ENCODE measurements around the gene CBX1. TPM values are rescaled to one million over a fixed set of nuclear protein-coding genes. Genes with fewer than 3 reads are reported as not detected.

CBX1 gene
- total and polyA plus RNA-seq, 2 of the 13 experiments (the other 11 are each of a cell fraction or from before 2014, with no cell fraction given), result 17.8 to 108 TPM

DNA sequence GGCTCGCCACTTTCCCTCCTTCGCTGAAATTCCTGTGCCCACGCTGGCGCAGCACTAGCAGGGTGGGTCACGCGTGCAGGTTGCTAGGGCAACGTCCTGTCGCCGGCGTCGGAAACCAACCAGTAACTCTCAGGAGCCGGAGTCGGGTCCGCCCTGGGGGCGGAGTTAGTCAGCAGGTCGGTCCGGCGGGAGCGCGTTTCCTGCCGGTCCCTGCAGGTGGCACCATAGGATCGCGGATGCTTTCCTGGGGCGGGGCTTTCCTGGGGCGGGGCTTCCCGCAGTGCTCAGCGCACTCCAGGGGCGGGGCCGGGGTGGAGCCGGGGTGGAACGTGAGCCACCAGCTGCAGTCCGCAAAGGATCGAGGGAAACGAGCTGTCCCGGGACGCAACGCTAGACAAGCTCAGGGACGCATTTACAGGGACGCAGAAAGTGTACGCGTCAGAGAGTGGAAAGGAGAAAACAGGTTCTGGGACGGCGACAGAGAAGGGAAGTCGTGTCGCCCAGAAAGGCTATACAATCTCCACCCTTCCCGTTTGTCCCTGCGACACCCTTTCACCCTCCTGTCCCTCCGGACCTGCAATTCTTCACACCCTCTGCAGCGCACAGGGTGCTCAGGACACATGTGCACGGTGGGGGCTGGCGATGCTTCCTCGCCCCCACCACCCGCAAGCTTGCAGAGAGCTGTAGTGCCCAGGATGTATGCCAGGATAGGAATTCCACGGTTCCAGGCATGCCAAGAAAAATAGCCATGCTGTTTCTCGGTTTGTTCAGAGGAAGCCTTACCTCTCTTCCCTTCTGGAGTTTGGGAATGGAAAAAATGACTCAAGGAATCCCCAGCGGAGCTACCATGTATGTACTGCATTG is 76.0 kb downstream of the CBX1 start (continued):
- TF ChIP-seq ZNF776 (CRISPR knock-in tag; IDR thresholded peaks at IDR 0.05) (no peak), ZNF318 (CRISPR knock-in tag; IDR thresholded peaks at IDR 0.05) (no peak), ZBTB3 (CRISPR knock-in tag; IDR thresholded peaks at IDR 0.05; ENCODE audit: borderline replicate concordance, low read depth) (no peak), NBN (conservative IDR thresholded peaks at IDR 0.05) (no peak), MTF1 (CRISPR knock-in tag; IDR thresholded peaks at IDR 0.05) (no peak), AGO1 (IDR thresholded peaks at IDR 0.05; ENCODE audit: low read depth, low read length, poor library complexity, severe bottlenecking) (peak; percentile 73), PRDM10 (CRISPR knock-in tag; IDR thresholded peaks at IDR 0.05; ENCODE audit: low read depth) (peak; percentile 61; the same call in 1 of the 2 replicates), ZFP62 (CRISPR knock-in tag; IDR thresholded peaks at IDR 0.05) (no peak), POLR2AphosphoS2 (IDR thresholded peaks at IDR 0.05; ENCODE audit: low read depth, low read length) (no peak)
- TF ChIP-seq, protein P1, sequence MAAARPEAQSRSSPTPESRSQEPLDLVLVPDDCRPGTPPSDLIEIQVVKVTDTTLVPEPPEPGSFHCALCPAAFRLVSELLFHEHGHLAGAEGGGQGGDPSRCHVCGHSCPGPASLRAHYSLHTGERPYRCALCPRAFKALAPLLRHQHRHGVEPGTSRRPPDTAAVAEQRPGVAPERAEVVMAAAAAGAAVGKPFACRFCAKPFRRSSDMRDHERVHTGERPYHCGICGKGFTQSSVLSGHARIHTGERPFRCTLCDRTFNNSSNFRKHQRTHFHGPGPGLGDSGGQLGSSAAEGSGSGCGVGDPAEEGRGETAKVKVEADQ (CRISPR knock-in tag; IDR thresholded peaks at IDR 0.05; ENCODE audit: borderline replicate concordance), result no peak
- TF ChIP-seq, protein P2, sequence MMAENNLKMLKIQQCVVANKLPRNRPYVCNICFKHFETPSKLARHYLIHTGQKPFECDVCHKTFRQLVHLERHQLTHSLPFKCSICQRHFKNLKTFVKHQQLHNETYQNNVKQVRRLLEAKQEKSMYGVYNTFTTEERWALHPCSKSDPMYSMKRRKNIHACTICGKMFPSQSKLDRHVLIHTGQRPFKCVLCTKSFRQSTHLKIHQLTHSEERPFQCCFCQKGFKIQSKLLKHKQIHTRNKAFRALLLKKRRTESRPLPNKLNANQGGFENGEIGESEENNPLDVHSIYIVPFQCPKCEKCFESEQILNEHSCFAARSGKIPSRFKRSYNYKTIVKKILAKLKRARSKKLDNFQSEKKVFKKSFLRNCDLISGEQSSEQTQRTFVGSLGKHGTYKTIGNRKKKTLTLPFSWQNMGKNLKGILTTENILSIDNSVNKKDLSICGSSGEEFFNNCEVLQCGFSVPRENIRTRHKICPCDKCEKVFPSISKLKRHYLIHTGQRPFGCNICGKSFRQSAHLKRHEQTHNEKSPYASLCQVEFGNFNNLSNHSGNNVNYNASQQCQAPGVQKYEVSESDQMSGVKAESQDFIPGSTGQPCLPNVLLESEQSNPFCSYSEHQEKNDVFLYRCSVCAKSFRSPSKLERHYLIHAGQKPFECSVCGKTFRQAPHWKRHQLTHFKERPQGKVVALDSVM (CRISPR knock-in tag; IDR thresholded peaks at IDR 0.05), result peak; percentile 4; the same call in 1 of the 2 replicates
- TF ChIP-seq, protein P3, sequence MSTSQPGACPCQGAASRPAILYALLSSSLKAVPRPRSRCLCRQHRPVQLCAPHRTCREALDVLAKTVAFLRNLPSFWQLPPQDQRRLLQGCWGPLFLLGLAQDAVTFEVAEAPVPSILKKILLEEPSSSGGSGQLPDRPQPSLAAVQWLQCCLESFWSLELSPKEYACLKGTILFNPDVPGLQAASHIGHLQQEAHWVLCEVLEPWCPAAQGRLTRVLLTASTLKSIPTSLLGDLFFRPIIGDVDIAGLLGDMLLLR (CRISPR knock-in tag; IDR thresholded peaks at IDR 0.05), result peak; percentile 11
